Keratinocyte (primary cell): ENCODE results near the gene MGAT5. TPM values are rescaled to one million over a fixed set of nuclear protein-coding genes. Genes with fewer than 3 reads are reported as not detected.

Source experiments
- DNase-seq: peaks from one replicate; pipeline ENCODE4 v3.0.0-alpha.2; 2011; ENCODE audit warnings: low read depth, missing footprints, low spot score
- FAIRE-seq: peaks from 2 replicates; lab custom pipeline; 2011; peaks lifted over from hg19 to GRCh38; lab: Jason Lieb, UNC
- H2AFZ ChIP-seq: 2 replicates; pipeline ENCODE4 v1.6.0; 2012; ENCODE audit warnings: low read length, control low read depth, inconsistent platforms; ENCODE audit not compliant: control insufficient read depth
- H3K27ac ChIP-seq: 2 replicates; pipeline ENCODE4 v1.5.1; 2011; ENCODE audit warnings: low read length; ENCODE audit not compliant: control insufficient read depth, insufficient read depth
- H3K27me3 ChIP-seq: 3 replicates; pipeline ENCODE4 v1.6.0; 2011; ENCODE audit warnings: low read length; ENCODE audit not compliant: control insufficient read depth, insufficient read depth; ENCODE audit errors: extremely low read depth
- H3K36me3 ChIP-seq, 2 experiments: 2 replicates in 1 of 2; 3 replicates in 1 of 2; pipeline ENCODE4 v1.5.1; 2011; ENCODE audit warnings: low read length in 2 of 2, mild to moderate bottlenecking in 1 of 2; ENCODE audit not compliant: control insufficient read depth in 2 of 2, insufficient read depth in 2 of 2; ENCODE audit errors: extremely low read depth in 1 of 2
- H3K4me1 ChIP-seq: 3 replicates; pipeline ENCODE4 v1.5.1; 2011; ENCODE audit warnings: low read length; ENCODE audit not compliant: control insufficient read depth, insufficient read depth; ENCODE audit errors: extremely low read depth
- H3K4me2 ChIP-seq: 3 replicates; pipeline ENCODE4 v1.6.0; 2011; ENCODE audit warnings: low read depth, low read length; ENCODE audit not compliant: control insufficient read depth, insufficient read depth; ENCODE audit errors: extremely low read depth
- H3K4me3 ChIP-seq, 3 experiments: fragments of 200-600 bp in 1 of 3; sonication (generic) in 1 of 3; 2 replicates in 2 of 3; 3 replicates in 1 of 3; pipeline ENCODE4 v1.5.1; 2011 to 2016; ENCODE audit warnings: low read length in 3 of 3, mild to moderate bottlenecking in 3 of 3, control low read depth in 2 of 3, inconsistent platforms in 1 of 3, low read depth in 1 of 3, mixed read lengths in 1 of 3, mixed run types in 1 of 3, moderate library complexity in 1 of 3; ENCODE audit not compliant: control insufficient read depth in 2 of 3, insufficient read depth in 2 of 3; ENCODE audit errors: extremely low read depth in 1 of 3
- H3K79me2 ChIP-seq: 2 replicates; pipeline ENCODE4 v1.6.0; 2012; ENCODE audit warnings: low read length; ENCODE audit not compliant: control insufficient read depth, insufficient read depth
- H3K9ac ChIP-seq: 3 replicates; pipeline ENCODE4 v1.6.0; 2011; ENCODE audit warnings: low read length; ENCODE audit not compliant: control insufficient read depth, insufficient read depth; ENCODE audit errors: extremely low read depth
- H3K9me1 ChIP-seq: 3 replicates; pipeline ENCODE4 v1.6.0; 2011; ENCODE audit warnings: low read length; ENCODE audit not compliant: control insufficient read depth, insufficient read depth; ENCODE audit errors: extremely low read depth
- H3K9me3 ChIP-seq: 2 replicates; pipeline ENCODE4 v1.5.1; 2012; ENCODE audit warnings: low read depth, low read length; ENCODE audit not compliant: control insufficient read depth
- H4K20me1 ChIP-seq: 3 replicates; pipeline ENCODE4 v1.6.0; 2011; ENCODE audit warnings: low read length; ENCODE audit not compliant: control insufficient read depth, insufficient read depth; ENCODE audit errors: extremely low read depth
- CTCF ChIP-seq, 3 experiments: IDR thresholded peaks in 1 of 3; conservative IDR thresholded peaks in 1 of 3; optimal IDR thresholded peaks in 1 of 3; 2 replicates in 2 of 3; 3 replicates in 1 of 3; pipeline versions ENCODE3 to v1.5.1; 2011; ENCODE audit warnings: low read length in 3 of 3, mild to moderate bottlenecking in 3 of 3, moderate library complexity in 2 of 3, control low read depth in 1 of 3, inconsistent platforms in 1 of 3; ENCODE audit not compliant: insufficient read depth in 2 of 3; ENCODE audit errors: extremely low read depth in 1 of 3
- EZH2 ChIP-seq: IDR thresholded peaks from one replicate; pipeline ENCODE4 v1.6.1; 2012; ENCODE audit warnings: inconsistent platforms, mild to moderate bottlenecking, low read length, moderate library complexity
- dilution Hi-C: fragments of 300-500 bp; cut with MboI; formaldehyde crosslinking; loops from one replicate; pipeline ENCODE4 v1.7.0; 2020; ENCODE audit warnings: low sequenced_read_pairs; ENCODE audit not compliant: extremely low pct_ligation_motif_present
- polyA minus RNA-seq, 3 experiments: library from RNA; depleted of rRNA, polyadenylated mRNA; stranded (reverse); fragments of >200 nt; gene quantifications; 1 replicate in 1 of 3; 2 replicates in 1 of 3; 3 replicates in 1 of 3; pipeline ENCODE4 v1.2.3, GENCODE V29; 2011
- polyA plus RNA-seq, 5 experiments: library from polyadenylated mRNA; depleted of rRNA in 3 of 5; stranded (reverse) in 3 of 5; stranded (forward) in 1 of 5; unstranded in 1 of 5; fragments of >200 nt; gene quantifications; 1 replicate in 1 of 5; 2 replicates in 3 of 5; 3 replicates in 1 of 5; pipeline versions ENCODE4 v1.2.1 to v1.2.3, GENCODE V29; 2011 to 2012; ENCODE audit warnings: missing spikeins in 2 of 5, low read depth in 1 of 5, low replicate concordance in 1 of 5

Gene MGAT5, protein sequence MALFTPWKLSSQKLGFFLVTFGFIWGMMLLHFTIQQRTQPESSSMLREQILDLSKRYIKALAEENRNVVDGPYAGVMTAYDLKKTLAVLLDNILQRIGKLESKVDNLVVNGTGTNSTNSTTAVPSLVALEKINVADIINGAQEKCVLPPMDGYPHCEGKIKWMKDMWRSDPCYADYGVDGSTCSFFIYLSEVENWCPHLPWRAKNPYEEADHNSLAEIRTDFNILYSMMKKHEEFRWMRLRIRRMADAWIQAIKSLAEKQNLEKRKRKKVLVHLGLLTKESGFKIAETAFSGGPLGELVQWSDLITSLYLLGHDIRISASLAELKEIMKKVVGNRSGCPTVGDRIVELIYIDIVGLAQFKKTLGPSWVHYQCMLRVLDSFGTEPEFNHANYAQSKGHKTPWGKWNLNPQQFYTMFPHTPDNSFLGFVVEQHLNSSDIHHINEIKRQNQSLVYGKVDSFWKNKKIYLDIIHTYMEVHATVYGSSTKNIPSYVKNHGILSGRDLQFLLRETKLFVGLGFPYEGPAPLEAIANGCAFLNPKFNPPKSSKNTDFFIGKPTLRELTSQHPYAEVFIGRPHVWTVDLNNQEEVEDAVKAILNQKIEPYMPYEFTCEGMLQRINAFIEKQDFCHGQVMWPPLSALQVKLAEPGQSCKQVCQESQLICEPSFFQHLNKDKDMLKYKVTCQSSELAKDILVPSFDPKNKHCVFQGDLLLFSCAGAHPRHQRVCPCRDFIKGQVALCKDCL
- 20.9 to 33.8 TPM (median 23.0 TPM) in 3 replicates for polyA plus RNA-seq
- 4.7 TPM for polyA plus RNA-seq (2011; ENCODE audit: low read depth)
- 13.0 and 15.4 TPM in 2 replicates for polyA plus RNA-seq (2011; cell fraction: cytosol; rRNA removed)
- polyA plus RNA-seq (2011; cell fraction: nucleus; rRNA removed) = 49.0 and 50.4 TPM in 2 replicates
- polyA plus RNA-seq (2012; ENCODE audit: low replicate concordance) = 13.8 and 30.0 TPM in 2 replicates
- polyA minus RNA-seq = 55.7 to 85.2 TPM (median 82.7 TPM) in 3 replicates
- polyA minus RNA-seq (2011; cell fraction: cytosol; rRNA and poly(A)+ RNA removed) = 35.9 TPM
- 96.5 and 159 TPM in 2 replicates for polyA minus RNA-seq (2011; cell fraction: nucleus; rRNA and poly(A)+ RNA removed)

DNA sequence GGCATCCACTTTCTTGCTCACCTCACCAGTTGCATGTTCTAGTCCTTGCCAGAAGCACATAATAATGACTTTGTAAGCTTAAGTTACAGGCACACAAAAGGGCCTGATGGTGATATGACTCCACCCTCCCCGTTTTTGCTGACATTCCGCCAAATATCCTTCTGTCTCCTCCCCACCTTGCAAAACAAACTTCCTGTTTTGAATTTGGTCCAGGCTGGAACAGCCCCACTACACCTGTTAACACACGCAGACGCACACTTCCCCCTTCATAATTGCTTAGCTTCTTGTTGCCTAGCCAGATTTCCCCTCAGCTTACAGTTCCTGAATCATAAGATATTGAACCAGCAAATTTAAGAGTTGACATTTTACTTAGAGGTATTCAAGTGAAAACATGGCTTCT is at the start of gene MGAT5:
TSS of gene MGAT5 (plus strand) at position 269 of the 400 bp plus-strand sequence. CDS start 332 bp downstream, outside the sequence.
- Histone ChIP-seq H2AFZ (no peak within 1 kb of the TSS), H3K27me3 (no peaks in the 10 kb centered on the region), H3K9me3 (no peaks in the 10 kb centered on the region), H3K79me2 (peaks cover 9% of the 10 kb centered on the region), H3K4me3 (no peak within 1 kb of the TSS), H3K36me3 (peaks cover 8 to 12% of the 10 kb centered on the region in 2 experiments), H3K9me1 (no peaks in the 10 kb centered on the region), H3K27ac (no peak within 1 kb of the TSS), H3K9ac (no peak within 1 kb of the TSS), H4K20me1 (no peaks in the 10 kb centered on the region), H3K4me1 (peaks cover 3% of the 10 kb centered on the region), H3K4me2 (no peak within 1 kb of the TSS)
- DNase-seq = no peak
- dilution Hi-C loops = no loop called here
- TF ChIP-seq CTCF (optimal IDR thresholded peaks at IDR 0.05 in 1 of 3, IDR thresholded peaks at IDR 0.05 in 1 of 3, conservative IDR thresholded peaks at IDR 0.05 in 1 of 3; ENCODE audit: extremely low read depth in 1 of 3, insufficient read depth in 2 of 3, low read length in 3 of 3) (no peak), EZH2 (no peak)
- FAIRE-seq = no peak

DNA sequence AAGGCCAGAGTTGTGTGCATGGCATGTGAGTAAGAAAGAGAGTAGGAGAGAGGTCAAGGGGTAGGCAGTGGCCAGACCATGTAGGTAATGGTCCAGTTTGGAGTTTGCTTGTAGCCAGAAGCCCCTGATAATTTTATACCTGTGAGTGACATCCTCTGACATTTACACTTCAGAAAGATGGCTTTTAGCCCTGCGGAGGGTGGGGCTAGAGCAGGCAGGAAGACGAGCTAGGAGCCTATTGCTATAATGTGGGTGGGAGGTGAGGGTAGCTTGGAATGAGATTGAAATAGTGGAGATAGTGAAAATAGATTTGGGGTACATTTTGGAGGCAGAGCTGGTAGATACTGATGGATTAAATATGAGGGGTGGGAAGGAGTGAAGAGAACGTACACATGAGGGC is 48.8 kb upstream of the MGAT5 start:
- TF ChIP-seq EZH2 (no peak), CTCF (optimal IDR thresholded peaks at IDR 0.05 in 1 of 3, IDR thresholded peaks at IDR 0.05 in 1 of 3, conservative IDR thresholded peaks at IDR 0.05 in 1 of 3; ENCODE audit: extremely low read depth in 1 of 3, insufficient read depth in 2 of 3, low read length in 3 of 3) (no peak)
- no peak overlapping the region for H3K27ac ChIP-seq
- peaks cover 11% of the 10 kb centered on the region for H3K79me2 ChIP-seq
- FAIRE-seq = no peak
- no peaks in the 10 kb centered on the region for H3K9me1 ChIP-seq
- H4K20me1 ChIP-seq = no peaks in the 10 kb centered on the region
- H2AFZ ChIP-seq = no peak overlapping the region
- H3K4me3 ChIP-seq = no peak overlapping the region
- H3K9ac ChIP-seq = no peak overlapping the region
- H3K27me3 ChIP-seq = no peaks in the 10 kb centered on the region
- no peaks in the 10 kb centered on the region for H3K9me3 ChIP-seq
- H3K4me1 ChIP-seq = peaks cover 7% of the 10 kb centered on the region
- H3K36me3 ChIP-seq = no peaks in the 10 kb centered on the region
- DNase-seq = no peak
- dilution Hi-C loops = no loop called here
- H3K4me2 ChIP-seq = no peak overlapping the region
